ENCODE measurements around the gene DCP2. TPM values are rescaled to one million over a fixed set of nuclear protein-coding genes. Genes with fewer than 3 reads are reported as not detected.

The DCP2 gene
- total and polyA plus RNA-seq, 2 donors (not counting 1 experiment from before 2014, with no cell fraction given), result 7.9 to 19.5 TPM

- H3K27ac ChIP-seq (ENCODE audit: insufficient read depth, low read length), result no peak overlapping the region
- H3K79me2 ChIP-seq (ENCODE audit: control insufficient read depth, insufficient read depth, low read length), result no peaks in the 10 kb centered on the region
- no peaks in the 10 kb centered on the region for H4K20me1 ChIP-seq (ENCODE audit: control insufficient read depth, extremely low read depth, insufficient read depth, low read length)
- H3K27me3 ChIP-seq (ENCODE audit: control insufficient read depth, insufficient read depth, low read length), result no peaks in the 10 kb centered on the region
- no peaks in the 10 kb centered on the region for H3K36me3 ChIP-seq (ENCODE audit: control insufficient read depth, insufficient read depth, low read length)
- TF ChIP-seq EZH2 (IDR thresholded peaks at IDR 0.05; ENCODE audit: low read length, missing control alignments), result no peak
- TF ChIP-seq, protein P1, sequence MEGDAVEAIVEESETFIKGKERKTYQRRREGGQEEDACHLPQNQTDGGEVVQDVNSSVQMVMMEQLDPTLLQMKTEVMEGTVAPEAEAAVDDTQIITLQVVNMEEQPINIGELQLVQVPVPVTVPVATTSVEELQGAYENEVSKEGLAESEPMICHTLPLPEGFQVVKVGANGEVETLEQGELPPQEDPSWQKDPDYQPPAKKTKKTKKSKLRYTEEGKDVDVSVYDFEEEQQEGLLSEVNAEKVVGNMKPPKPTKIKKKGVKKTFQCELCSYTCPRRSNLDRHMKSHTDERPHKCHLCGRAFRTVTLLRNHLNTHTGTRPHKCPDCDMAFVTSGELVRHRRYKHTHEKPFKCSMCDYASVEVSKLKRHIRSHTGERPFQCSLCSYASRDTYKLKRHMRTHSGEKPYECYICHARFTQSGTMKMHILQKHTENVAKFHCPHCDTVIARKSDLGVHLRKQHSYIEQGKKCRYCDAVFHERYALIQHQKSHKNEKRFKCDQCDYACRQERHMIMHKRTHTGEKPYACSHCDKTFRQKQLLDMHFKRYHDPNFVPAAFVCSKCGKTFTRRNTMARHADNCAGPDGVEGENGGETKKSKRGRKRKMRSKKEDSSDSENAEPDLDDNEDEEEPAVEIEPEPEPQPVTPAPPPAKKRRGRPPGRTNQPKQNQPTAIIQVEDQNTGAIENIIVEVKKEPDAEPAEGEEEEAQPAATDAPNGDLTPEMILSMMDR (conservative IDR thresholded peaks at IDR 0.05 in 1 of 2, IDR thresholded peaks at IDR 0.05 in 1 of 2; ENCODE audit: low read depth in 1 of 2, low read length in 2 of 2), result no peak
- no peak for DNase-seq (ENCODE audit: low read depth in 2 of 2)
- H3K4me3 ChIP-seq (replicated peaks in 1 of 4; ENCODE audit: control extremely low read depth in 1 of 4, insufficient read depth in 1 of 4, low read depth in 3 of 4, low read length in 4 of 4), result no peak overlapping the region
- no peak overlapping the region for H2AFZ ChIP-seq (ENCODE audit: low read length)
- H3K4me1 ChIP-seq (ENCODE audit: control insufficient read depth, extremely low read depth, insufficient read depth, low read length), result peaks cover 5% of the 10 kb centered on the region
- H3K9me3 ChIP-seq (ENCODE audit: control insufficient read depth, insufficient read depth, low read depth, low read length), result no peaks in the 10 kb centered on the region
- H3K9ac ChIP-seq (ENCODE audit: insufficient read depth, low read length), result no peak overlapping the region
- H3K4me2 ChIP-seq (ENCODE audit: extremely low read depth, insufficient read depth, low read length), result no peak overlapping the region
Observed at GRCh38 chr5:113031557-113031956, 55.0 kb downstream of the DCP2 start.

- H3K27ac ChIP-seq (ENCODE audit: insufficient read depth, low read length), result no peak overlapping the region
- H3K36me3 ChIP-seq (ENCODE audit: control insufficient read depth, insufficient read depth, low read length), result no peaks in the 10 kb centered on the region
Observed at GRCh38 chr5:113034182-113034773, 57.7 kb downstream of the DCP2 start.

DNA sequence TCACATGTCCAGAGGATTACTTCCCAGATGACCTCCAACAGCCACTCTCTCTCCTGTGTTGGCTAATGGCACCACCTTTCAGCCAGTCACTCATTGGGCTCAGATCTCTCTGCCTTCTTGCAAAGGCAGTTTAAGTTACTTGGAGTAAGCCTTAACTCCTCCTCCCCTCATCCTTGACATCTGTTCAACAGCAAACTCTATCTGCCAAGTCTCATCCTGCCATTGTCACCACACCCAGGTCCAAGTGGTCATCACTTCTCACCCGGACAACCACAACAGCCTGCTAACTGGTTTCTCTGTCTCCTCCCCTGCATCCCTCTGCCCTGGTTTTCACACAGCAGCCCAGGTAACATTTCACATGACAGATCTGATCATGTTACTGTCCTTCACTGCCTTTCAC, 58.5 kb downstream of the DCP2 start:
- DNase-seq (ENCODE audit: low read depth in 2 of 2), result no peak
- H3K9ac ChIP-seq (ENCODE audit: insufficient read depth, low read length), result no peak overlapping the region
- no peaks in the 10 kb centered on the region for H3K36me3 ChIP-seq (ENCODE audit: control insufficient read depth, insufficient read depth, low read length)
- H4K20me1 ChIP-seq (ENCODE audit: control insufficient read depth, extremely low read depth, insufficient read depth, low read length), result no peaks in the 10 kb centered on the region
- no peak overlapping the region for H3K4me3 ChIP-seq (replicated peaks in 1 of 4; ENCODE audit: control extremely low read depth in 1 of 4, insufficient read depth in 1 of 4, low read depth in 3 of 4, low read length in 4 of 4)
- peaks cover 2% of the 10 kb centered on the region for H3K4me1 ChIP-seq (ENCODE audit: control insufficient read depth, extremely low read depth, insufficient read depth, low read length)
- no peaks in the 10 kb centered on the region for H3K27me3 ChIP-seq (ENCODE audit: control insufficient read depth, insufficient read depth, low read length)
- no peak for TF ChIP-seq EZH2 (IDR thresholded peaks at IDR 0.05; ENCODE audit: low read length, missing control alignments)
- TF ChIP-seq, protein P1 (conservative IDR thresholded peaks at IDR 0.05 in 1 of 2, IDR thresholded peaks at IDR 0.05 in 1 of 2; ENCODE audit: low read depth in 1 of 2, low read length in 2 of 2), result no peak
- no peak overlapping the region for H2AFZ ChIP-seq (ENCODE audit: low read length)
- no peak overlapping the region for H3K4me2 ChIP-seq (ENCODE audit: extremely low read depth, insufficient read depth, low read length)
- H3K27ac ChIP-seq (ENCODE audit: insufficient read depth, low read length), result no peak overlapping the region
- no peaks in the 10 kb centered on the region for H3K79me2 ChIP-seq (ENCODE audit: control insufficient read depth, insufficient read depth, low read length)
- H3K9me3 ChIP-seq (ENCODE audit: control insufficient read depth, insufficient read depth, low read depth, low read length), result no peaks in the 10 kb centered on the region

More at GRCh38 chr5:113034182-113034773, 57.7 kb downstream of the DCP2 start:
- TF ChIP-seq, protein P1 (conservative IDR thresholded peaks at IDR 0.05 in 1 of 2, IDR thresholded peaks at IDR 0.05 in 1 of 2; ENCODE audit: low read depth in 1 of 2, low read length in 2 of 2), result no peak
- no peak for TF ChIP-seq EZH2 (IDR thresholded peaks at IDR 0.05; ENCODE audit: low read length, missing control alignments)
- Histone ChIP-seq H2AFZ (ENCODE audit: low read length) (no peak overlapping the region), H3K4me1 (ENCODE audit: control insufficient read depth, extremely low read depth, insufficient read depth, low read length) (peaks cover 5% of the 10 kb centered on the region), H4K20me1 (ENCODE audit: control insufficient read depth, extremely low read depth, insufficient read depth, low read length) (no peaks in the 10 kb centered on the region), H3K4me3 (replicated peaks in 1 of 4; ENCODE audit: control extremely low read depth in 1 of 4, insufficient read depth in 1 of 4, low read depth in 3 of 4, low read length in 4 of 4) (no peak overlapping the region), H3K9ac (ENCODE audit: insufficient read depth, low read length) (no peak overlapping the region), H3K4me2 (ENCODE audit: extremely low read depth, insufficient read depth, low read length) (no peak overlapping the region), H3K9me3 (ENCODE audit: control insufficient read depth, insufficient read depth, low read depth, low read length) (no peaks in the 10 kb centered on the region), H3K27me3 (ENCODE audit: control insufficient read depth, insufficient read depth, low read length) (no peaks in the 10 kb centered on the region), H3K79me2 (ENCODE audit: control insufficient read depth, insufficient read depth, low read length) (no peaks in the 10 kb centered on the region)
- peak; percentile 49 to 99 for DNase-seq (ENCODE audit: low read depth in 2 of 2)

Measured in fibroblast of lung (primary cell).